ENCODE data around the gene CPB2.

CPB2 gene

GRCh38 chr13:46086421-46086922, 18.4 kb downstream of the CPB2 start:
- H3K4me3 ChIP-seq (ENCODE audit: low read depth, low read length) = no peak overlapping the region
- no peak for TF ChIP-seq CTCF (conservative IDR thresholded peaks at IDR 0.05; ENCODE audit: low read depth, low read length)
- no peak for DNase-seq (ENCODE audit: low read depth)

- DNase-seq (ENCODE audit: low read depth) = no peak
- H3K4me3 ChIP-seq (ENCODE audit: low read depth, low read length) = no peak overlapping the region
- no peak for TF ChIP-seq CTCF (conservative IDR thresholded peaks at IDR 0.05; ENCODE audit: low read depth, low read length)
These were observed 19.1 kb downstream of the CPB2 start for GRCh38 chr13:46085737-46086136.

- no peak overlapping the region for H3K4me3 ChIP-seq (ENCODE audit: low read depth, low read length)
- TF ChIP-seq CTCF (conservative IDR thresholded peaks at IDR 0.05; ENCODE audit: low read depth, low read length) = no peak
- no peak for DNase-seq (ENCODE audit: low read depth)
These were observed 22.5 kb downstream of the CPB2 start for GRCh38 chr13:46082324-46082723.

DNA sequence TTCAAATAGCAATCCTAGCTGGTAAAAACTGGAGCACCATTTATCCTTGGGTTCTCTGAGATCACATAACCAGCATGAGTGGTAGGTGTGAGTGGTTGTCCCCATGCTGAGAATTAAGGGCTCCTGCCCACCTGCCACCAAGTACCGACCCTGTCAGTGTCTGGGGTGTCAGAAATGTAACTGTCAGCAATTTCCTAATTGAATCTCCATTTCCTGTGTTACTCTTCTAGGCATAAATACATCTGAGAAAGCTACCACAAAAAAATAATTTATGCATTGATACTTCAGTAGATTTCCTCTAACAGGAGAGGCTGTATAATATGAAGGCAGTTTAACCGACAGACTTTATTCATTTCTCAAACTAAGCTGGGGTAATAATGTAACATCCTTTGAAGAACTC, 25.1 kb downstream of the CPB2 start:
- no peak for DNase-seq (ENCODE audit: low read depth)
- TF ChIP-seq CTCF (conservative IDR thresholded peaks at IDR 0.05; ENCODE audit: low read depth, low read length) = no peak

GRCh38 chr13:46077265-46077664, 27.6 kb downstream of the CPB2 start:
- H3K4me3 ChIP-seq (ENCODE audit: low read depth, low read length) = no peak overlapping the region
- no peak for TF ChIP-seq CTCF (conservative IDR thresholded peaks at IDR 0.05; ENCODE audit: low read depth, low read length)
- no peak for DNase-seq (ENCODE audit: low read depth)

More for the DNA sequence above, 25.1 kb downstream of the CPB2 start:
- no peak overlapping the region for H3K4me3 ChIP-seq (ENCODE audit: low read depth, low read length)

GRCh38 chr13:46076827-46077226, 28.0 kb downstream of the CPB2 start:
- no peak for TF ChIP-seq CTCF (conservative IDR thresholded peaks at IDR 0.05; ENCODE audit: low read depth, low read length)
- no peak for DNase-seq (ENCODE audit: low read depth)

GRCh38 chr13:46075811-46076210, 29.0 kb downstream of the CPB2 start:
- no peak overlapping the region for H3K4me3 ChIP-seq (ENCODE audit: low read depth, low read length)
- TF ChIP-seq CTCF (conservative IDR thresholded peaks at IDR 0.05; ENCODE audit: low read depth, low read length) = no peak
- no peak for DNase-seq (ENCODE audit: low read depth)

More at GRCh38 chr13:46076827-46077226, 28.0 kb downstream of the CPB2 start:
- H3K4me3 ChIP-seq (ENCODE audit: low read depth, low read length) = no peak overlapping the region

Data from choroid plexus epithelial cell (primary cell).